ENCODE measurements around the gene SLC16A4.
"Not testable (repeated sequence)": the region's sequence is repeated elsewhere in the genome, so short reads cannot be mapped to it uniquely, and the experiment has no call there.

The SLC16A4 gene

GRCh38 chr1:110412576-110412975 lies 21.8 kb upstream of the SLC16A4 start:
- DNase-seq (ENCODE audit: extremely low read depth, insufficient read length), result peak; percentile 38
- Histone ChIP-seq H3K4me3 (replicated peaks; ENCODE audit: low read depth, low read length) (no peak overlapping the region), H3K36me3 (ENCODE audit: control insufficient read depth, insufficient read depth, low read length) (no peaks in the 10 kb centered on the region), H3K27me3 (replicated peaks; ENCODE audit: control insufficient read depth, insufficient read depth, low read length) (no peaks in the 10 kb centered on the region)
- TF ChIP-seq, protein P1, sequence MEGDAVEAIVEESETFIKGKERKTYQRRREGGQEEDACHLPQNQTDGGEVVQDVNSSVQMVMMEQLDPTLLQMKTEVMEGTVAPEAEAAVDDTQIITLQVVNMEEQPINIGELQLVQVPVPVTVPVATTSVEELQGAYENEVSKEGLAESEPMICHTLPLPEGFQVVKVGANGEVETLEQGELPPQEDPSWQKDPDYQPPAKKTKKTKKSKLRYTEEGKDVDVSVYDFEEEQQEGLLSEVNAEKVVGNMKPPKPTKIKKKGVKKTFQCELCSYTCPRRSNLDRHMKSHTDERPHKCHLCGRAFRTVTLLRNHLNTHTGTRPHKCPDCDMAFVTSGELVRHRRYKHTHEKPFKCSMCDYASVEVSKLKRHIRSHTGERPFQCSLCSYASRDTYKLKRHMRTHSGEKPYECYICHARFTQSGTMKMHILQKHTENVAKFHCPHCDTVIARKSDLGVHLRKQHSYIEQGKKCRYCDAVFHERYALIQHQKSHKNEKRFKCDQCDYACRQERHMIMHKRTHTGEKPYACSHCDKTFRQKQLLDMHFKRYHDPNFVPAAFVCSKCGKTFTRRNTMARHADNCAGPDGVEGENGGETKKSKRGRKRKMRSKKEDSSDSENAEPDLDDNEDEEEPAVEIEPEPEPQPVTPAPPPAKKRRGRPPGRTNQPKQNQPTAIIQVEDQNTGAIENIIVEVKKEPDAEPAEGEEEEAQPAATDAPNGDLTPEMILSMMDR (IDR thresholded peaks at IDR 0.05; ENCODE audit: insufficient read depth, low read length, poor library complexity, severe bottlenecking), result peak; percentile 87

DNA sequence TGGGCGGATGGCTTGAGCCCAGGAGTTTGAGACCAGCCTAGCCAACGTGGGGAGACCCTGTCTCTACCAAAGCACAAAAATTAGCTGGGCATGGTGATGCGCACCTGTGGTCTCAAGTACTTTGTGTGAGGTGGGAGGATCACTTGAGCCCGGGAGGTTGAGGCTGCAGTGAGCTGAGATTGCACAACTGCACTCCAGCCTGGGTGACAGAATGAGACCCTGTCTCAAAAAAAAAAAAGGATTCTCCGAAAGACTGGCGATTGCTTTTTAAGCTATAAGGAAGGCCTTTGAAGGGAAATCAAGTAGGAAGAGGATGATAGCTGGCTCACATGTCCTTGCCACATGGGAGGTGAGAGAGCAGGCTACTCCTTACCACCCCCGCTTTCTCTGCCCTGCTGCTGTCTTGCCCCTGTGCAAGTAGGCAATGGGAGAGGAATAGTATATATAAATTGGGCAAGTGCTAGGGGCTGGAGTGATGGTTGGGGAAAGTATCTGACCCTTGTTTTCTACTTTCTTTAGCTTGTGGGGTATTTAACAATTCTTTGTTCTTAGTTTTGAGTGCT lies 20.4 kb upstream of the SLC16A4 start:
- no peak overlapping the region for H3K4me3 ChIP-seq (replicated peaks; ENCODE audit: low read depth, low read length)
- DNase-seq (ENCODE audit: extremely low read depth, insufficient read length), result no peak
- H3K36me3 ChIP-seq (ENCODE audit: control insufficient read depth, insufficient read depth, low read length), result no peaks in the 10 kb centered on the region
- TF ChIP-seq, protein P1 (IDR thresholded peaks at IDR 0.05; ENCODE audit: insufficient read depth, low read length, poor library complexity, severe bottlenecking), result no peak
- H3K27me3 ChIP-seq (replicated peaks; ENCODE audit: control insufficient read depth, insufficient read depth, low read length), result no peaks in the 10 kb centered on the region

GRCh38 chr1:110409316-110409715 lies 18.5 kb upstream of the SLC16A4 start:
- H3K27me3 ChIP-seq (replicated peaks; ENCODE audit: control insufficient read depth, insufficient read depth, low read length), result no peaks in the 10 kb centered on the region

DNA sequence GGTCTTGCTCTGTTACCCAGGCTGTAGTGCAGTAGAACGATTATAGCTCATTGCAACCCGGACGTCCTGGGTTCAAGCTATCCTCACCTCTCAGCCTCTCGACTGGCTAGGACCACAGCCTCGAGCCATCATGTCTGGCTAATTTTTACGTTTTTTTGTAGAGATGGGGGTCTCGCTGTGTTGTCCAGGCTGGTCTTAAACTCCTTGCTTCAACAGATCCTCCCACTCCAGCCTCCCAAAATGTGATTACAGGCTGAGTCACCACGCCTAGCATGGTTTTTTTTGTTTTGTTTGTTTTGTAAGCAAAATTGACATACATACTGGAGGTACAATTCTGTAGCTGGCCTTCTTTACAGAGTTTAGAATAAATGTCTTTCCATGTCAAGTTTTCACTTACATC lies 17.7 kb upstream of the SLC16A4 start:
- Histone ChIP-seq H3K27me3 (replicated peaks; ENCODE audit: control insufficient read depth, insufficient read depth, low read length) (no peaks in the 10 kb centered on the region), H3K4me3 (replicated peaks; ENCODE audit: low read depth, low read length) (peak overlapping the region; percentile 99), H3K36me3 (ENCODE audit: control insufficient read depth, insufficient read depth, low read length) (peaks cover 2% of the 10 kb centered on the region)
- no peak for DNase-seq (ENCODE audit: extremely low read depth, insufficient read length)
- TF ChIP-seq, protein P1 (IDR thresholded peaks at IDR 0.05; ENCODE audit: insufficient read depth, low read length, poor library complexity, severe bottlenecking), result no peak

More at GRCh38 chr1:110409316-110409715, 18.5 kb upstream of the SLC16A4 start:
- H3K4me3 ChIP-seq (replicated peaks; ENCODE audit: low read depth, low read length), result no peak overlapping the region
- peaks cover under 1% of the 10 kb centered on the region for H3K36me3 ChIP-seq (ENCODE audit: control insufficient read depth, insufficient read depth, low read length)
- TF ChIP-seq, protein P1 (IDR thresholded peaks at IDR 0.05; ENCODE audit: insufficient read depth, low read length, poor library complexity, severe bottlenecking), result no peak
- no peak for DNase-seq (ENCODE audit: extremely low read depth, insufficient read length)

DNA sequence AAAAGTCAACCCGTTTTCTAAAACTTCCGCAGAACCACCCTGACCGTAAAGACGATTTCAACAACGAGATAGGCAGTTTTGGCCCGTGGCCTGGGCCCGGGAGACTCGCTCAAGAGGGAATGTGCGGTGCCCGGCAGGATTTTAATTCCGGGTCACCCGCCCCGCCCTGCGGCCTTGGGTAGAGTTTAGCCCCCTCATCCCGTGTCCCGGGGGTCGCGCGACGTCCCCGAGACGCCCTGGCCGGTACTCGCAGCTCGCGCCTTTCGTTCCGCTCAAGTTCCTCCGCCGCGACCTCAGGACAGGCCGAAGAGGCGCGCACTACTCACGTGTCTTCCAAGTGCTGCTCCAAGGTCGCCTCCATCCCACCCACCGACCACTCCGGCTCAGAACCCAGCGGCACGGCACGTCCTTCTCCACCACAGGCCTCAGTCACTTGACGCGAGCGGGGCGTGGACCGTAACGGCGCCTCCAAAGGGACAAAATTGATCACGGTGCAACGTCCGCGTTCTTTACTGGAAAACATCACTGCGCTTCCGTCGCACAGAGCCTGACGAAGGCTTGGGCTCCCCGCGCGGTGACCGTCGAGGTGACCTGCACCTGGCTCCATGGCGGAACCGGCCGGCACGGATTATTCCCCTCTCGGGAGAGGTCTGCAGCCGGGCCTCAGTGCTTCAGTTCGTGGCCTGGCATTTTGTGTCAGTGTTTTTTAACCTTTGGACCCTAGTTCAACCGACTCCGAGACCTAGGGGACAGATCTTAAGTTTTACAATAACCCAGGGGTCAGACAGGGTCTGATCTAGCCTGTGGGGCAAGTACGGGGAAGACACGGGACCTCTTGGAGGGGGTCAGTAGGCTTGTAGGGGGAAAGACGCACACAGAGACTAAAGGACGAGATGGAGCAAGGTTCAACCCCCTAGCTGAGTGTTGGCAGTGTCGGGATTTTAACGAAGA lies 16.7 kb upstream of the SLC16A4 start, which contains the start of gene LAMTOR5:
TSS of gene LAMTOR5 (minus strand) at position 435 of the 951 bp plus-strand sequence. CDS start at position 361, 74 bp downstream.
- TF ChIP-seq, protein P1 (IDR thresholded peaks at IDR 0.05; ENCODE audit: insufficient read depth, low read length, poor library complexity, severe bottlenecking), result no peak
- peak within 1 kb of the TSS; percentile 99 for H3K4me3 ChIP-seq (replicated peaks; ENCODE audit: low read depth, low read length)
- H3K27me3 ChIP-seq (replicated peaks; ENCODE audit: control insufficient read depth, insufficient read depth, low read length), result no peaks in the 10 kb centered on the region
- peaks cover 5% of the 10 kb centered on the region for H3K36me3 ChIP-seq (ENCODE audit: control insufficient read depth, insufficient read depth, low read length)
- peak; percentile 93 for DNase-seq (ENCODE audit: extremely low read depth, insufficient read length)

DNA sequence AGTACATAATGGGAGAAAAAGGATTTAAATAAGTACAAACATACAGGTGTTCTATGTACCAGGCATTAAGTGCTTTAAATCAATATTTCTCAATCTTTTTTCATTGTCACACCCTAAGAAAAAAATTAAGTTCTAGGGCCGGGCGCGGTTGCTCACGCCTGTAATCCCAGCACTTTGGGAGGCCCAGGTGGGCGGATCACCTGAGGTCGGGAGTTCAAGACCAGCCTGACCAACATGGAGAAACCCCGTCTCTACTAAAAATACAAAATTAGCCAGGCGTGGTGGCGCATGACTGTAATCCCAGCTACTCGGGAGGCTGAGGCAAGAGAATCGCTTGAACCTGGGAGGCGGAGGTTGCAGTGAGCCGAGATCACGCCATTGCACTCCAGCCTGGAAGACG lies 15.6 kb upstream of the SLC16A4 start:
- H3K27me3 ChIP-seq (replicated peaks; ENCODE audit: control insufficient read depth, insufficient read depth, low read length); H3K36me3 ChIP-seq (ENCODE audit: control insufficient read depth, insufficient read depth, low read length); DNase-seq (ENCODE audit: extremely low read depth, insufficient read length): not testable (repeated sequence)
- H3K4me3 ChIP-seq (replicated peaks; ENCODE audit: low read depth, low read length), result peak overlapping the region; percentile 99
